NCI-H446 treated with DMSO at 0.1 percent for 48 hours (cell line): ENCODE data around the gene TLCD2.
"Not testable (repeated sequence)": the region's sequence is repeated elsewhere in the genome, so short reads cannot be mapped to it uniquely, and the experiment has no call there.

Source experiments
- DNase-seq: peaks from one replicate; lab custom pipeline; 2025; lab: John Stamatoyannopoulos, UW

TLCD2 gene

GRCh38 chr17:1709971-1710806 is at the start of gene TLCD2:
TSS of gene TLCD2 (minus strand) at chr17:1710377. CDS start at chr17:1710242, 135 bp downstream.
- no peak for DNase-seq

GRCh38 chr17:1759529-1759928 is 49.4 kb upstream of the TLCD2 start:
- no peak for DNase-seq

- DNase-seq: no peak
These were observed 48.6 kb upstream of the TLCD2 start for GRCh38 chr17:1758807-1759206.

- DNase-seq: no peak
These were observed 45.7 kb upstream of the TLCD2 start for GRCh38 chr17:1755827-1756262.

GRCh38 chr17:1755252-1755826 is 45.2 kb upstream of the TLCD2 start:
- DNase-seq: peak; percentile 68

GRCh38 chr17:1754430-1755112 is 44.4 kb upstream of the TLCD2 start:
- no peak for DNase-seq

GRCh38 chr17:1753767-1754429 is 43.7 kb upstream of the TLCD2 start:
- no peak for DNase-seq

- DNase-seq: no peak
These were observed 42.5 kb upstream of the TLCD2 start for GRCh38 chr17:1752425-1753262.

- no peak for DNase-seq
These were observed 40.5 kb upstream of the TLCD2 start for GRCh38 chr17:1750628-1751027.

- no peak for DNase-seq
These were observed 36.9 kb upstream of the TLCD2 start for GRCh38 chr17:1746975-1747543.

- DNase-seq: no peak
These were observed 35.4 kb upstream of the TLCD2 start for GRCh38 chr17:1745513-1746020.

- DNase-seq: no peak
These were observed 34.7 kb upstream of the TLCD2 start for GRCh38 chr17:1744551-1745512.

- DNase-seq: no peak
These were observed 32.9 kb upstream of the TLCD2 start for GRCh38 chr17:1743088-1743439.

GRCh38 chr17:1742371-1743087 is 32.4 kb upstream of the TLCD2 start, which contains the start of gene SERPINF2:
TSS of gene SERPINF2 (plus strand) at chr17:1742871. CDS start at chr17:1744996, 2,125 bp downstream.
- no peak for DNase-seq

- DNase-seq: not testable (repeated sequence)
These were observed 31.7 kb upstream of the TLCD2 start for GRCh38 chr17:1741899-1742298.

GRCh38 chr17:1737531-1738291 is 27.5 kb upstream of the TLCD2 start:
- DNase-seq: no peak

- DNase-seq: no peak
These were observed 26.4 kb upstream of the TLCD2 start for GRCh38 chr17:1736348-1737281.
